GM10248 (cell line): Measurements from ENCODE around the gene TRABD2A.

ENCODE experiments used
- CTCF ChIA-PET: fragments of 300-600 bp; sonication (Branson Sonifier 250); formaldehyde crosslinking; extraction: SDS; loops from one replicate; lab custom pipeline; 2021; ENCODE audit warnings: antibody characterized with exemption; lab: Yijun Ruan, JAX
- POLR2A ChIA-PET: fragments of 350-650 bp; sonication (Branson Sonifier 250); formaldehyde crosslinking; extraction: SDS; loops from one replicate; lab custom pipeline; 2020; ENCODE audit warnings: antibody characterized with exemption; lab: Yijun Ruan, JAX
- DNase-seq: peaks from one replicate; pipeline ENCODE4 v3.0.0; 2012; ENCODE audit errors: extremely low spot score
- CTCF ChIP-seq: IDR thresholded peaks from 2 replicates; pipeline ENCODE4 v1.5.1; 2012; ENCODE audit warnings: mild to moderate bottlenecking, low read depth; ENCODE audit errors: extremely low read depth, missing control alignments, control extremely low read depth

TRABD2A gene

GRCh38 chr2:84897773-84898172, 16.9 kb upstream of the TRABD2A start:
- DNase-seq: no peak
- ChIA-PET CTCF (interaction anchor here (0.9 to 11.7 kb wide), 4 partner anchors 9 to 28 kb away, joined by 3 to 112 read pairs (median 5); no protein-coding TSS in a partner anchor), POLR2A (no interaction called here)
- TF ChIP-seq CTCF: no peak

- ChIA-PET CTCF (interaction anchor here (4.0 to 4.1 kb wide), 2 partner anchors 15 to 29 kb away, joined by 20 to 21 read pairs; partner anchors contain the start of gene TRABD2A), POLR2A (no interaction called here)
- DNase-seq: no peak
- TF ChIP-seq CTCF: no peak
Measured at GRCh38 chr2:84896567-84896966, 15.7 kb upstream of the TRABD2A start.

GRCh38 chr2:84894758-84895520, 14.1 kb upstream of the TRABD2A start:
- no peak for DNase-seq
- ChIA-PET CTCF (interaction anchor here (4.0 to 4.1 kb wide), 2 partner anchors 13 to 31 kb away, joined by 20 to 21 read pairs; partner anchors contain the start of gene TRABD2A), POLR2A (no interaction called here)
- no peak for TF ChIP-seq CTCF

- POLR2A ChIA-PET: no interaction called here
- TF ChIP-seq CTCF: no peak
- CTCF ChIA-PET: interaction anchor here (0.8 to 4.1 kb wide), 4 partner anchors 13 to 376 kb away, joined by 3 to 21 read pairs (median 12); partner anchors contain the start of gene TRABD2A
- DNase-seq: no peak
Measured at GRCh38 chr2:84894131-84894586, 13.3 kb upstream of the TRABD2A start.

GRCh38 chr2:84891355-84892010, 10.6 kb upstream of the TRABD2A start:
- DNase-seq: no peak
- POLR2A ChIA-PET: no interaction called here
- CTCF ChIA-PET: interaction anchor here (1.1 to 2.7 kb wide), 3 partner anchors 9 to 34 kb away, joined by 3 to 10 read pairs (median 4); no protein-coding TSS in a partner anchor
- no peak for TF ChIP-seq CTCF

GRCh38 chr2:84889332-84889731, 8.4 kb upstream of the TRABD2A start:
- ChIA-PET POLR2A (no interaction called here), CTCF (interaction anchor here (0.7 to 3.4 kb wide), 10 partner anchors 13 to 411 kb away, joined by 3 to 22 read pairs (median 3); no protein-coding TSS in a partner anchor)
- no peak for DNase-seq
- no peak for TF ChIP-seq CTCF
